Peyer's patch (tissue), 4 donors: ENCODE data around the gene GTSE1. TPM values are rescaled to one million over a fixed set of nuclear protein-coding genes. Genes with fewer than 3 reads are reported as not detected.

Source experiments
- DNase-seq, 3 donors: peaks; one replicate each; pipeline ENCODE4 v3.0.0-alpha.2; 2017 to 2019
- H3K27ac ChIP-seq, 4 donors: fragments of 200-600 bp; sonication (generic); one replicate each; pipeline ENCODE4 v1.5.1; 2016 to 2019
- H3K27me3 ChIP-seq, 2 donors: fragments of 200-600 bp; sonication (generic); one replicate each; pipeline ENCODE4 v1.5.1; 2019
- H3K36me3 ChIP-seq, 3 donors: fragments of 200-600 bp; sonication (generic); one replicate each; pipeline ENCODE4 v1.5.1; 2016 to 2019
- H3K4me1 ChIP-seq, 4 donors: fragments of 200-600 bp; sonication (generic); one replicate each; pipeline ENCODE4 v1.5.1; 2016 to 2019
- H3K4me3 ChIP-seq, 4 donors: fragments of 200-600 bp; sonication (generic); 1 replicate in 3 of 4; 2 replicates in 1 of 4; pipeline ENCODE4 v1.5.1; 2016 to 2019; ENCODE audit warnings: mild to moderate bottlenecking in 1 of 4
- H3K9me3 ChIP-seq, 4 donors: fragments of 200-600 bp; sonication (generic); one replicate each; pipeline ENCODE4 v1.5.1; 2016 to 2019; ENCODE audit warnings: mild to moderate bottlenecking in 1 of 4
- POLR2A ChIP-seq, 2 donors: fragments of 450-650 bp; IDR thresholded peaks; one replicate each; pipeline ENCODE4 v1.5.1; 2017; ENCODE audit warnings: antibody characterized with exemption in 2 of 2, mild to moderate bottlenecking in 2 of 2, moderate library complexity in 2 of 2
- total RNA-seq, 4 donors: library from RNA; depleted of rRNA; stranded (reverse); fragments of >200 nt; gene quantifications; one replicate each; pipeline ENCODE4 v1.1.0, GENCODE V29; 2016
- TF ChIP-seq, protein P1 (sequence below), 6 experiments: fragments of 450-650 bp in 4 of 6; fragments of 200-600 bp in 2 of 6; sonication (generic) in 1 of 6; IDR thresholded peaks; one replicate each; pipeline ENCODE4 v1.5.1; 2017 to 2019; ENCODE audit warnings: antibody characterized with exemption in 6 of 6, mild to moderate bottlenecking in 3 of 6, moderate library complexity in 1 of 6

The GTSE1 gene
- total RNA-seq, 4 donors from 2014 or later = 2.3 to 14.9 (median 5.9) TPM

DNA sequence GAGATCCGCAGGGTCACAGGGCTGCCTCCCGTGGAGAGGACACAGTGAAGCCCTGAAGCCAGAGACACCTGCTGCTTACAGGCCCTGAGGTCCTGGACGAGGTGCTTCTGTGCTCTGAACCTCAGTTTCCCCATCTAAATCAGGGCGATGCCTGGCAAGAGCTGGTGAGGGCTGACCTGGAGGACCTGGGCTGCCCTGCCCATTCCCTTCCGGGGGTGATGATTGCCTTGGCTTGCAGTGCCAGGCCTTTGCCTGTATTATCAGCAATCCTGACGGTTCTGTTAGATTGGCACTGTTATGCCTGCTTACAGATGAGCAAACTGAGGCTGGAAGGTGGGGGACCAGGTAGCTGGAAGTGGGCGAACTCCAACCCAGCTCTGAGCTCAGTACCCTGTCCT, 7.8 kb upstream of the GTSE1 start:
- TF ChIP-seq, protein P1, sequence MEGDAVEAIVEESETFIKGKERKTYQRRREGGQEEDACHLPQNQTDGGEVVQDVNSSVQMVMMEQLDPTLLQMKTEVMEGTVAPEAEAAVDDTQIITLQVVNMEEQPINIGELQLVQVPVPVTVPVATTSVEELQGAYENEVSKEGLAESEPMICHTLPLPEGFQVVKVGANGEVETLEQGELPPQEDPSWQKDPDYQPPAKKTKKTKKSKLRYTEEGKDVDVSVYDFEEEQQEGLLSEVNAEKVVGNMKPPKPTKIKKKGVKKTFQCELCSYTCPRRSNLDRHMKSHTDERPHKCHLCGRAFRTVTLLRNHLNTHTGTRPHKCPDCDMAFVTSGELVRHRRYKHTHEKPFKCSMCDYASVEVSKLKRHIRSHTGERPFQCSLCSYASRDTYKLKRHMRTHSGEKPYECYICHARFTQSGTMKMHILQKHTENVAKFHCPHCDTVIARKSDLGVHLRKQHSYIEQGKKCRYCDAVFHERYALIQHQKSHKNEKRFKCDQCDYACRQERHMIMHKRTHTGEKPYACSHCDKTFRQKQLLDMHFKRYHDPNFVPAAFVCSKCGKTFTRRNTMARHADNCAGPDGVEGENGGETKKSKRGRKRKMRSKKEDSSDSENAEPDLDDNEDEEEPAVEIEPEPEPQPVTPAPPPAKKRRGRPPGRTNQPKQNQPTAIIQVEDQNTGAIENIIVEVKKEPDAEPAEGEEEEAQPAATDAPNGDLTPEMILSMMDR (IDR thresholded peaks at IDR 0.05) = no peak
- TF ChIP-seq POLR2A (IDR thresholded peaks at IDR 0.05) = no peak
- peaks cover 3 to 22% (median 6%) of the 10 kb centered on the region in 4 donors for H3K4me1 ChIP-seq
- no peaks in the 10 kb centered on the region for H3K9me3 ChIP-seq
- H3K4me3 ChIP-seq = no peak overlapping the region
- H3K36me3 ChIP-seq = peaks cover 0 to 97% (median 0%) of the 10 kb centered on the region in 3 donors
- no peaks in the 10 kb centered on the region for H3K27me3 ChIP-seq
- DNase-seq = no peak
- peak overlapping the region; percentile 58 to 77 (median 66) for H3K27ac ChIP-seq

DNA sequence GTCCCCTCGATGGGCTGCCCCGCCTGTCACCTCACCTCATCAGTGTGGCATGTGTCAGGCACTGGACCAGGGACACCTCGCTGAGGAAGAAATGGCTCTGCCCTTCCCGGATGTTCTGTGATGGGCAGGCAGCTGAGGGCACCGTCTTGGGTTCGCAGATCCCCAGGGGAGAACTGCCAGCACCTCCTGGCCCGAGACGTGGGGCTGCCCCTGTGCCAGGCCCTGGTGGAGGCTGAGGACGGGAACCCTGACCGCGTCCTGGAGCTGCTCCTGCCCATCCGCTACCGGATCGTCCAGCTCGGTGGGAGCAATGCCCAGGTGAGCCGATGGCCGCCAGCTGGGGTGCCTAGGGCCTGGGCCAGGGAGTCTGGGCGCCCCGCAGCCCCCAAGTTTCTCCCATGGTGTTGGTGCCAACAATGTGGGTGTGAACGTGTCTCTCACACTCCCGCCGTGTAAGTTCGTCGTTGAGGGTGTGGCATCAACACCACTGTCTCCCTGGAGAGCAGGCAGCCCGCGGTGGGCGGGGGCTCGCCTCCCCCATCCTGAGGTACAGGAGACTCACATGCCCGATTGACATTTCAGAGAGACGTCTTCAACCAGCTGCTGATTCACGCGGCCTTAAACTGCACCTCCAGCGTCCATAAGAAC, 7.3 kb upstream of the GTSE1 start:
- H3K36me3 ChIP-seq = peaks cover 0 to 92% (median 0%) of the 10 kb centered on the region in 3 donors
- peak in 1 of 3 donors; percentile 46 for DNase-seq
- TF ChIP-seq, protein P1 (IDR thresholded peaks at IDR 0.05) = no peak
- no peak for TF ChIP-seq POLR2A (IDR thresholded peaks at IDR 0.05)
- no peak overlapping the region for H3K4me3 ChIP-seq
- H3K27me3 ChIP-seq = no peaks in the 10 kb centered on the region
- no peaks in the 10 kb centered on the region for H3K9me3 ChIP-seq
- H3K4me1 ChIP-seq = peaks cover 3 to 22% (median 6%) of the 10 kb centered on the region in 4 donors
- peak overlapping the region in 3 of 4 donors; percentile 58 to 77 (median 63) for H3K27ac ChIP-seq

DNA sequence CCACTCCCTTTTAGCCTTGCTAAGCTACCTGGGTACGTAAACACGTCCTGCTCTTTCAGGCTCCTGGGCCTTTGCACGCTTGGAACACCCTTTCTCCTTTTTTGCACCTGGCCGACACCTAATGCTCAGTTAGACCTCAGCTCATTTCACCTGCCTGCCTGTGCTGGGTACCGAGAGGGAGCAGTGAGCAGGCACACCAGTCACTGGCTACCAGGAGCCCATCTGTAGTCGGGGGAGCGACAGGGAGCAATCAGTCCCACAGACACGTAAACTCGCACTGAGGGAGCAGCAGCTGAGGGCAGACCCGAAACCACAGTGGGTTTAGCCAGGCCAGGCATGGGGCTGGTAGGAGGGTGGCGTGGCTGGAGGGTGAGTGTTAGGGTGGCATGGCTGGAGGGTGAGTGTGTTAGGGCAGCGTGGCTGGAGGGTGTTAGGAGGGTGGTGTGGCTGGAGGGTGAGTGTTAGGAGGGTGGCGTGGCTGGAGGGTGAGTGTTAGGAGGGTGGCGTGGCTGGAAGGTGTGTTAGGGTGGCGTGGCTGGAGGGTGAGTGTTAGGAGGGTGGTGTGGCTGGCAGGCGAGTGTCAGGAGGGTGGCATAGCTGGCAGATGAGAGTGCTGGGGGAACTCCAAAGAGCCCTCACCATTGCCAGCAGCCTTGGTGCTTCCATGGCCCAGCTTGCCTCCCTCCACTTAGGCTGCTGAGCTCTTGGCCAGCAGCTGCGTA, 6.4 kb upstream of the GTSE1 start:
- peak in 1 of 3 donors; percentile 41 for DNase-seq
- no peak for TF ChIP-seq POLR2A (IDR thresholded peaks at IDR 0.05)
- TF ChIP-seq, protein P1 (IDR thresholded peaks at IDR 0.05) = no peak
- H3K9me3 ChIP-seq = no peaks in the 10 kb centered on the region
- no peak overlapping the region for H3K27ac ChIP-seq
- H3K36me3 ChIP-seq = peaks cover 0 to 83% (median 0%) of the 10 kb centered on the region in 3 donors
- no peak overlapping the region for H3K4me3 ChIP-seq
- no peaks in the 10 kb centered on the region for H3K27me3 ChIP-seq
- peaks cover 3 to 22% (median 6%) of the 10 kb centered on the region in 4 donors for H3K4me1 ChIP-seq

DNA sequence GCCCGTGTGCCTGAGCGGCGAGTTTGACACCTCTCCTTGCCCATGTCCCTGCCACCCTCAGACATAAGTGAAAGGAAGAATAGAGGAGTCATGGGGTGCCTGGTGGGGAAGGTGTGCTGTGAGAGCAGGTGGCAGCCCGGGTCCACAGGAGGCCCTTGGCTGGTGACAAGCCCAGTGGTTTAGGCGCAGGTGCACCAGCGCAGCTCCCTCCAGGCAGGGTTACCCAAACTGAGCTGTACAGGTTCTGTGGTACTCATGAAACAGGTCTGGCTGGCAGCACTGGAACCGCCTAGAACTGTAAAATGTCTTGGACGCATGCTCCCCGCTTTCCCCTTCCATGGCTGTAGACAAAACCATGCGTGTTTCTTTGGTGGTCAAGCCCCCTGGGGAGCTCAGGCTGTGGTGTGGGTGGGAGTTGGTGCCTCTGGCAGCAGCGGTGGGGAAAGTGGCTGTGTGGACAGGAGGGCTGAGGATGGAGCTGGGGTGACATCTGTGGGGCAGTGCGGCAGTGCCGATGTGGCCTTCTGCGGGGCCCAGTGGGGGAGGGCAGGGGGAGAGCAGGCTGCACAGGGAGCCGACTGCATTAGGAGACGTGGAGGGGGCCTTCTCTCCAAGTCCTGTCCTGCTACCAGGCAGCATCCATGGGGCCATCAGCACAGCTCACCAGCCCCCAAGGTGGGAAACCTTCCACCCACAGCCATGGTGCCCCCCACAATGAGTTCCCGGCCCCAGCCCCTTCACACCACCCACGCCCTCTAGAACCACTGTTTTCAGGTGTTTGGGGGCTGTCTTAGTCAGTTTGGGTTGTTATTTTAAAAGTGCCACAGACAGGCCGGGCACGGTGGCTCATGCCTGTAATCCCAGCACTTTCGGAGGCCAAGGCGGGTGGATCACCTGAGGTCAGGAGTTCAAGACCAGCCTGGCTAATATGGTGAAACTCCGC, 5.6 kb upstream of the GTSE1 start:
- Histone ChIP-seq H3K27ac (no peak overlapping the region), H3K27me3 (no peaks in the 10 kb centered on the region), H3K4me1 (peaks cover 3 to 27% (median 10%) of the 10 kb centered on the region in 4 donors), H3K4me3 (no peak overlapping the region), H3K9me3 (no peaks in the 10 kb centered on the region), H3K36me3 (peaks cover 0 to 74% (median 0%) of the 10 kb centered on the region in 3 donors)
- peak in 1 of 3 donors; percentile 34 for DNase-seq
- TF ChIP-seq, protein P1 (IDR thresholded peaks at IDR 0.05) = no peak
- TF ChIP-seq POLR2A (IDR thresholded peaks at IDR 0.05) = no peak

DNA sequence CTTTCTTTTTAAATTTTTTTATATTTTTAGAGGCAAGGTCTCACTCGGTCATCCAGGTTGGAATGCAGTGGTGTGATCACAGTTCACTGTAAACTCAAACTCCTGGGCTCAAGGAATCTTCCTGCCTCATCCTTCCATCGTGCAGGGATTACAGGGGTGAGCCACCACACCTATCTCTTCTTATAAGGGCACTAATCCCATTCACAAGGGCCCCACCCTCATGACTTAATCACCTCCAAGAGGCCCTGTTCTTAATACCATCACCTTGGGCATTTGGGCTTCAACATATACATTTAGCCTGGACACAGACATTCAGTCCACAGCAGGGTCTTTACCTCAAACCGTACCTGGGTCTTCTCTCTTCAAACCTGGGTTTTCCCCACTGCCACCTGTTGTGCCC, 4.5 kb upstream of the GTSE1 start:
- Histone ChIP-seq H3K27ac (no peak overlapping the region), H3K36me3 (peaks cover 0 to 64% (median 0%) of the 10 kb centered on the region in 3 donors)

More for the DNA sequence above, 4.5 kb upstream of the GTSE1 start:
- TF ChIP-seq, protein P1 (IDR thresholded peaks at IDR 0.05) = no peak
- TF ChIP-seq POLR2A (IDR thresholded peaks at IDR 0.05) = no peak
- peaks cover 3 to 27% (median 14%) of the 10 kb centered on the region in 4 donors for H3K4me1 ChIP-seq
- no peak overlapping the region for H3K4me3 ChIP-seq
- no peaks in the 10 kb centered on the region for H3K9me3 ChIP-seq
- no peak for DNase-seq
- H3K27me3 ChIP-seq = no peaks in the 10 kb centered on the region
